ENCODE results near the gene CAMTA1. TPM values are rescaled to one million over a fixed set of nuclear protein-coding genes. Genes with fewer than 3 reads are reported as not detected.

Gene CAMTA1
- total RNA-seq, 1 donor from 2014 or later, result 62.9 TPM

DNA sequence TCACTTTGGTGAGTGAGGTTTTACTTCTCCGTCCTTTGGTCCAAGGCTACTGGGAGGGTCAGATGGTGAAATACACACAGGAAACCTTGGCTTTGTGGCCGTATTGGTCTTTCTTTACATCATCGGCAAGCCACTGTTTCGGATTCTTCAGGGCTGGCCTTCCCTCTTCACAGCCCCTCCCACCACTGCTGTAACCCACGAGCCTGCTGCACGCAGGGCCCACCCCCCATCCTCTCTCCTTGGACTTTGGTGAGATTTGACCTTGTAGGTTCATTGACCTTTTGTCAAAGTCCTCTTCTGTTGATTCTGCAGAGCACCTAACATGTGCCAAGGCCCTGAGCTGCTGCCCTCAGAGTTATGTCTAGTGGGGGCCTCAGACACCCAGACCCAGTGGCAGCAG is 328.6 kb downstream of the CAMTA1 start:
- Histone ChIP-seq H3K27ac (no peak overlapping the region), H3K36me3 (no peaks in the 10 kb centered on the region), H3K4me1 (no peaks in the 10 kb centered on the region), H3K9me3 (no peaks in the 10 kb centered on the region), H3K27me3 (no peaks in the 10 kb centered on the region), H3K4me3 (no peak overlapping the region)
- no peak for DNase-seq (ENCODE audit: extremely low spot score in 2 of 2)
- TF ChIP-seq POLR2AphosphoS5 (IDR thresholded peaks at IDR 0.05; ENCODE audit: insufficient read depth in 1 of 2, low read depth in 1 of 2) (no peak), POLR2A (IDR thresholded peaks at IDR 0.05) (no peak)
- TF ChIP-seq, protein P1, sequence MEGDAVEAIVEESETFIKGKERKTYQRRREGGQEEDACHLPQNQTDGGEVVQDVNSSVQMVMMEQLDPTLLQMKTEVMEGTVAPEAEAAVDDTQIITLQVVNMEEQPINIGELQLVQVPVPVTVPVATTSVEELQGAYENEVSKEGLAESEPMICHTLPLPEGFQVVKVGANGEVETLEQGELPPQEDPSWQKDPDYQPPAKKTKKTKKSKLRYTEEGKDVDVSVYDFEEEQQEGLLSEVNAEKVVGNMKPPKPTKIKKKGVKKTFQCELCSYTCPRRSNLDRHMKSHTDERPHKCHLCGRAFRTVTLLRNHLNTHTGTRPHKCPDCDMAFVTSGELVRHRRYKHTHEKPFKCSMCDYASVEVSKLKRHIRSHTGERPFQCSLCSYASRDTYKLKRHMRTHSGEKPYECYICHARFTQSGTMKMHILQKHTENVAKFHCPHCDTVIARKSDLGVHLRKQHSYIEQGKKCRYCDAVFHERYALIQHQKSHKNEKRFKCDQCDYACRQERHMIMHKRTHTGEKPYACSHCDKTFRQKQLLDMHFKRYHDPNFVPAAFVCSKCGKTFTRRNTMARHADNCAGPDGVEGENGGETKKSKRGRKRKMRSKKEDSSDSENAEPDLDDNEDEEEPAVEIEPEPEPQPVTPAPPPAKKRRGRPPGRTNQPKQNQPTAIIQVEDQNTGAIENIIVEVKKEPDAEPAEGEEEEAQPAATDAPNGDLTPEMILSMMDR (IDR thresholded peaks at IDR 0.05), result no peak
- intact Hi-C loops (cut with DNase I), result no loop called here

DNA sequence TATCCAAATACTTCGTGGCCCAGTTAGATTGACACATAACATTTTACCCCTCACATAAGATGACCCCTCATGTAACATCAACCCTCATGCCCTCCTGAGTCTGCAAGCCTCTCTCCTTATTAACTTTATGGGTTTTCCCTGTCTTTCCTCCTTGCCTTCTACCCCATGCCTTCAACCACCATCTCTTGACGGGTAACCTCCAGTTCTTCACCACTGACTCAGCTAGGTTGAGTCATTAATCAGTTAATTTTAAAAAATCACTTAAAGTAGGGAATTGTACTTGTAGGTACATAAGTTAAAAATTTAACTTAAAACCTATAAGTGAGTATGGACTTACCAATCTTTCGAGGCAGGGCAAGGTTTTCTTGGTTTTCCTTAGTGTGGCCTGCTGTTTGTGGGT is 330.7 kb downstream of the CAMTA1 start:
- intact Hi-C loops (cut with DNase I), result no loop called here
- no peak for TF ChIP-seq POLR2AphosphoS5 (IDR thresholded peaks at IDR 0.05; ENCODE audit: insufficient read depth in 1 of 2, low read depth in 1 of 2)
- TF ChIP-seq, protein P1 (IDR thresholded peaks at IDR 0.05), result no peak
- TF ChIP-seq POLR2A (IDR thresholded peaks at IDR 0.05), result no peak
- DNase-seq (ENCODE audit: extremely low spot score in 2 of 2), result no peak

DNA sequence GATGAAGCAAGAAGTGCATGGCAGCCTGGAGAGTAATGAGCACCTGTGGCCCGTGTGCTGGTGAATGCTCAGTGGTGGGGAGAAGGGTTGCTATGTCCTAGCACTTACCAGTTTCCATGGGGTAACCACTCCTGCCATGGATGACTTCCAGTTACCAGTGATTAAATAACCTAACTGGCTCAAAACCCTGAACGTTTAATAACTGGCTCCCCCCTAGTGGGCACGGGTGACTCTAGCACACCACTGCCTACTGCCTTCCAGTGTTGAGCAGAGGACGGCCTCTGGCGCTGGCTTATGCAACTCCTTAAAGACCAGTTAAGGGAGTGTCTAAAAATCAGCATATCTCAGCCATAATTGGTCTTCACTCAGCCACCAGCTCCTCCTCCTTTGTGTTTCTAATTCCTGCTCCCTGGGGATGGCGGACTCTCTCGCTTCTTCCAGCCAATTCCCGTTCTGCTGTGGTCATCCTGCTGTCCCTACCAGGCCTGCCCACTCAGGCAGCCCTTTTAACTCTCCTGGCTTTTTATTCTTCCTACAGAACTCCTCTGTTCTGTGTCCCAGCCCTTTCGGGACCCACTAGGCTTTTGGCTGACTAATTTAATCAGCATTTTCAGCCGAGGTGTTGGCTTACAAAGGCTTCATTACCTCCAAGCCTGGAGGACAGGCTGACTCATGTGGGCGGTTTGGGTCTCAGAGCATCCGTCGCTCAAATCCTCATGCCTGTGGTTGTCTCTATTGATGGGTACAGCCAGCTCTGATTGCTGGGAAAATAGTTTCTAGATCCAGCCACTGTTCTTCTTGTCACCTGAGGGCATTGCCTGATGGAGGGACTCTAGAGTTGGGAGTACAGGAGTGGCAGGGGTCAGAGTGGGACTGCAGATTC is 332.4 kb downstream of the CAMTA1 start:
- intact Hi-C loops (cut with DNase I), result no loop called here
- Histone ChIP-seq H3K27me3 (no peaks in the 10 kb centered on the region), H3K9me3 (no peaks in the 10 kb centered on the region), H3K36me3 (no peaks in the 10 kb centered on the region), H3K27ac (no peak overlapping the region), H3K4me1 (no peaks in the 10 kb centered on the region), H3K4me3 (no peak overlapping the region)
- TF ChIP-seq POLR2A (IDR thresholded peaks at IDR 0.05) (no peak), POLR2AphosphoS5 (IDR thresholded peaks at IDR 0.05; ENCODE audit: insufficient read depth in 1 of 2, low read depth in 1 of 2) (no peak)
- TF ChIP-seq, protein P1 (IDR thresholded peaks at IDR 0.05), result no peak
- no peak for DNase-seq (ENCODE audit: extremely low spot score in 2 of 2)

More for the DNA sequence above, 330.7 kb downstream of the CAMTA1 start:
- H3K9me3 ChIP-seq, result no peaks in the 10 kb centered on the region
- no peaks in the 10 kb centered on the region for H3K27me3 ChIP-seq
- no peak overlapping the region for H3K4me3 ChIP-seq
- H3K36me3 ChIP-seq, result no peaks in the 10 kb centered on the region
- H3K27ac ChIP-seq, result no peak overlapping the region
- H3K4me1 ChIP-seq, result no peaks in the 10 kb centered on the region

DNA sequence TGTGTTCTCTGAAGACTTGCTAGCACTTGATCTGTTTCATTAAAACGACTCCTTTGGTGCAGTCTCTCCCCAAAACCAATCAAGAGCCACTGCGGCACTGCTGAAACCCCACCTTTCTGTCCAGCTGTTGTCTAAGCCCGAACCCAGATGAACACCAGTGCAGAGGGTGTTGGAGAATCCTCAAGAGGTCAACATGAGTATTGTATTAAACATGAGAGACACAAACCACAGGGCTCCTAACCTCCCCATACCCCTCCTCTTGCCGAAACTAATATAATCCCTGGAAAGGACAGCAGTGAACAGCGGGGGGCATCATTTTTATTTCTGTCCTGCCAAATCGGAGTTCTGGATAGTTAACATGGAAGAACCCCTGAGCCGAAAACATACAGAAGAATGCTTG is 333.9 kb downstream of the CAMTA1 start:
- TF ChIP-seq, protein P1 (IDR thresholded peaks at IDR 0.05), result no peak
- no peak for TF ChIP-seq POLR2AphosphoS5 (IDR thresholded peaks at IDR 0.05; ENCODE audit: insufficient read depth in 1 of 2, low read depth in 1 of 2)
- no peak for TF ChIP-seq POLR2A (IDR thresholded peaks at IDR 0.05)
- H3K27ac ChIP-seq, result no peak overlapping the region
- no peak overlapping the region for H3K4me3 ChIP-seq
- H3K4me1 ChIP-seq, result no peaks in the 10 kb centered on the region
- H3K9me3 ChIP-seq, result no peaks in the 10 kb centered on the region
- H3K27me3 ChIP-seq, result no peaks in the 10 kb centered on the region
- no peak for DNase-seq (ENCODE audit: extremely low spot score in 2 of 2)
- no peaks in the 10 kb centered on the region for H3K36me3 ChIP-seq
- intact Hi-C loops (cut with DNase I), result no loop called here
